ENCODE measurements around the gene MYH6. TPM values are rescaled to one million over a fixed set of nuclear protein-coding genes. Genes with fewer than 3 reads are reported as not detected.
"Not testable (repeated sequence)": the region's sequence is repeated elsewhere in the genome, so short reads cannot be mapped to it uniquely, and the experiment has no call there.

The MYH6 gene
- total RNA-seq, 1 donor from 2014 or later: not detected

- H3K4me1 Mint-ChIP-seq (ENCODE audit: low read depth): no peaks in the 10 kb centered on the region
- H3K36me3 Mint-ChIP-seq (ENCODE audit: low read depth): no peaks in the 10 kb centered on the region
- DNase-seq (ENCODE audit: low spot score): peak; percentile 36
- peaks cover 32% of the 10 kb centered on the region for H3K27me3 Mint-ChIP-seq (ENCODE audit: low read depth)
- no peak overlapping the region for H3K27ac Mint-ChIP-seq (ENCODE audit: unreplicated experiment)
- H3K9me3 Mint-ChIP-seq (ENCODE audit: low read depth): no peaks in the 10 kb centered on the region
- TF ChIP-seq CTCF (IDR thresholded peaks at IDR 0.05): no peak
- H3K4me3 Mint-ChIP-seq (ENCODE audit: unreplicated experiment): no peak overlapping the region
Observed at GRCh38 chr14:23431486-23431885, 23.4 kb upstream of the MYH6 start.

GRCh38 chr14:23430723-23431085, 22.6 kb upstream of the MYH6 start:
- H3K4me3 Mint-ChIP-seq (ENCODE audit: unreplicated experiment): no peak overlapping the region
- no peak overlapping the region for H3K27ac Mint-ChIP-seq (ENCODE audit: unreplicated experiment)
- peaks cover 36% of the 10 kb centered on the region for H3K27me3 Mint-ChIP-seq (ENCODE audit: low read depth)
- no peak for TF ChIP-seq CTCF (IDR thresholded peaks at IDR 0.05)
- no peaks in the 10 kb centered on the region for H3K4me1 Mint-ChIP-seq (ENCODE audit: low read depth)
- no peaks in the 10 kb centered on the region for H3K36me3 Mint-ChIP-seq (ENCODE audit: low read depth)
- no peak for DNase-seq (ENCODE audit: low spot score)
- H3K9me3 Mint-ChIP-seq (ENCODE audit: low read depth): no peaks in the 10 kb centered on the region

GRCh38 chr14:23430016-23430722, 22.1 kb upstream of the MYH6 start:
- peak; percentile 47 for DNase-seq (ENCODE audit: low spot score)
- Mint-ChIP-seq H3K27ac (ENCODE audit: unreplicated experiment) (no peak overlapping the region), H3K27me3 (ENCODE audit: low read depth) (peaks cover 36% of the 10 kb centered on the region), H3K4me1 (ENCODE audit: low read depth) (no peaks in the 10 kb centered on the region), H3K36me3 (ENCODE audit: low read depth) (no peaks in the 10 kb centered on the region), H3K4me3 (ENCODE audit: unreplicated experiment) (no peak overlapping the region), H3K9me3 (ENCODE audit: low read depth) (no peaks in the 10 kb centered on the region)
- no peak for TF ChIP-seq CTCF (IDR thresholded peaks at IDR 0.05)

GRCh38 chr14:23428686-23429495, 20.8 kb upstream of the MYH6 start:
- no peaks in the 10 kb centered on the region for H3K36me3 Mint-ChIP-seq (ENCODE audit: low read depth)
- no peak overlapping the region for H3K27ac Mint-ChIP-seq (ENCODE audit: unreplicated experiment)
- H3K27me3 Mint-ChIP-seq (ENCODE audit: low read depth): peaks cover 34% of the 10 kb centered on the region

GRCh38 chr14:23425798-23426197, 17.7 kb upstream of the MYH6 start:
- DNase-seq (ENCODE audit: low spot score); H3K4me1 Mint-ChIP-seq (ENCODE audit: low read depth); H3K36me3 Mint-ChIP-seq (ENCODE audit: low read depth); H3K27ac Mint-ChIP-seq (ENCODE audit: unreplicated experiment); H3K4me3 Mint-ChIP-seq (ENCODE audit: unreplicated experiment); H3K9me3 Mint-ChIP-seq (ENCODE audit: low read depth): not testable (repeated sequence)
- H3K27me3 Mint-ChIP-seq (ENCODE audit: low read depth): peaks cover 19% of the 10 kb centered on the region

More at GRCh38 chr14:23428686-23429495, 20.8 kb upstream of the MYH6 start:
- Mint-ChIP-seq H3K9me3 (ENCODE audit: low read depth) (no peaks in the 10 kb centered on the region), H3K4me1 (ENCODE audit: low read depth) (no peaks in the 10 kb centered on the region), H3K4me3 (ENCODE audit: unreplicated experiment) (no peak overlapping the region)
- no peak for TF ChIP-seq CTCF (IDR thresholded peaks at IDR 0.05)
- peak; percentile 63 for DNase-seq (ENCODE audit: low spot score)
